KOPT-K1 (cell line): ENCODE measurements around the gene SDHD.
"Not testable (repeated sequence)": the region's sequence is repeated elsewhere in the genome, so short reads cannot be mapped to it uniquely, and the experiment has no call there.

ENCODE experiments used
- H3K27ac ChIP-seq: fragments of 200-600 bp; sonication (generic); 2 replicates; pipeline ENCODE4 v1.5.1; 2016; ENCODE audit warnings: antibody characterized with exemption, mild to moderate bottlenecking, low read depth, low read length; ENCODE audit not compliant: poor library complexity, severe bottlenecking
- H3K36me3 ChIP-seq: fragments of 200-600 bp; sonication (generic); 2 replicates; pipeline ENCODE4 v1.5.1; 2017; ENCODE audit warnings: antibody characterized with exemption, mild to moderate bottlenecking, low read length, moderate library complexity; ENCODE audit not compliant: insufficient read depth
- H3K9me3 ChIP-seq: fragments of 200-600 bp; sonication (generic); 2 replicates; pipeline ENCODE4 v1.5.1; 2017; ENCODE audit warnings: antibody characterized with exemption, low read length, mild to moderate bottlenecking; ENCODE audit not compliant: insufficient read depth, poor library complexity, severe bottlenecking

SDHD gene

DNA sequence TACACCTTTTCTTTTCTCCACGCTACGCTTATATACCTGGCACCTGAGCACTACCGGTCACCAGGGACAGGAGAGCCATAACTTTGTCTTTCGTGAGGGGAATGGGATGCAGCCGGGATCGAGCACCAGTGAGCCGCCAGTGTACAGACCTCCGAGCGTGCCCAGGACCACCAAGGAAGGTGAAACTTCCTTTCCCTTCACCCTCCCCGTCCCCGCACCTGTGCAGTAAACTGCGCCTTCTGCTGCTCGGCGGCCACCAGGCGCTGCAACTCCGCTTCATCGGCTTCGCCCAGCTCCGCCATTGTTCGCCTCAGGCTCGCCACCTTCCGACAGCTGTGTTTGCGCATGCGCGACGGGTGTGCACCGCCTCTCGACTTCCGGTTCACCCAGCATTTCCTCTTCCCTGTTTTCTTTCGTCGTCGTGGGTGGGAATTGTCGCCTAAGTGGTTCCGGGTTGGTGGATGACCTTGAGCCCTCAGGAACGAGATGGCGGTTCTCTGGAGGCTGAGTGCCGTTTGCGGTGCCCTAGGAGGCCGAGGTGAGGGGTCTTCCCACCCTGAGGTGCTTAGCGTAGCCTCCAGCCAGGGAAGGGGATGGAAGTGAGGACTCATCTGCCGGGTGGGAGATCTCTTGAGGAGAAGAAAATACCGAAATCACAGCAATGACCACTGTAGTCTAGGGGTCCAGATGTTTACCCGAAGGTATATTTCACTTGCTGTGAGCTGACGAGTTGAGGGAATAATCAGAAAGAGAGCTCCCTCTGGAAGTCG, at the start of gene SDHD, which contains the start of gene TIMM8B:
Gene SDHD (plus strand): TSS at position 452 of the 770 bp plus-strand sequence. CDS start 35 bp downstream, at position 487.
Gene TIMM8B (minus strand): TSS at position 335 of the 770 bp plus-strand sequence. CDS start 33 bp downstream, at position 302.
- peak within 1 kb of the TSS; percentile 85 for H3K27ac ChIP-seq
- H3K36me3 ChIP-seq: peaks cover 79% of the 10 kb centered on the region
- no peaks in the 10 kb centered on the region for H3K9me3 ChIP-seq

DNA sequence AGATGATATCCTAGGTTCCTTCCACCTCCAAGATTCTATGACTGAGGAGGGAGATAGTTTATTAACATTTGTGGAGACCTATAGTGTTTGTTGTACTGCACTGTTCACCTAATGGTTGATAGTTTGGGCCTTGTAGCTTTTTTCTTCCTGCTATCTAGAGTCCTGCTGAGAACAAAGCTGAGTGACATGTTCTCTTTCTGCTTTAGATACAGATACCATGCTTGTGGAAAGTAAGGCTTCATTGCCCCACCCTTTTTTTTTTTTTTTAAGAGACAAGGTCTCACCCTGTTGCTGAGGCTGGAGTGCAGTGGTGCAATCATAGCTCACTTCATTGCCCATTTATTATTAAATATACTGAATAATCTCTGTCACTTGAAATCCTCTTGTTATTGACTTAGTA, 49.1 kb upstream of the SDHD start:
- Histone ChIP-seq H3K27ac (no peak overlapping the region), H3K36me3 (peaks cover 87% of the 10 kb centered on the region), H3K9me3 (no peaks in the 10 kb centered on the region)

DNA sequence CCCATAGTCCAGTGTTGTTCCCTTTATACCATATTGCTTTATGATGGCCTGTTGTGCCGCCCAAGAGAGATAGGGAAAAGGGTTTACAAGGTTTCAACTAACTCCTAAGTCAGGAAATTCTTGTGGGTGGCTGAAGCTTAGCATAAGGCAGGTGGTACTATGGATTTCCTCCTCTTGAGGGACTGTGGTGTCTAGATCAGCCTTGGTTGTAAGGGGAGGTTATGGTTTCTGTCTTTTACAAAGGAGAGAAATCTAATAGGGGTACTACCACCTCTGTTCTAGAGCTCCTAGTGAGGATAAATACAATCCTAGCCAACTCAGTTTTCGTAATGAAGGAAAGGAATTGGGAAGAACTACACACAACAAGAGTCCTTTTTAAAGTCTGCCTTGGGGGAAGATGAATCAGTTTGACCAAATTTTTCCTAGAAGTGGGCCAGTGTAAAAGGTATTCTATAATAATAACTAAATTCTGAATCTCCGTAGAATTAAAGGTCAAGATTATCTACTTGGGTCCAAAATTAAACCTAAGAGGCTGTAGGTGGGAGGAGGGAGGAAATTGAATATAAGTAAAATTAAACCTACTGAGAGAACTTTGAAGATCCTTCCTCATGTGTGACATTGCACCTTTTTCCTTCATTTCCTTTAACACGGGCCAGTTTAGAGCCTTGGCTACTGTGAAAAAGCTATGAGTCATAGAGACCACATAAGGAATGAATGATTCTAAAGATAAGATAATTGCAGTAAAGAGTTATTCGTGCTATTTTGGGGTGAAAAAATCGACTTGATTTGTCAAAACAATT, 44.3 kb upstream of the SDHD start:
- Histone ChIP-seq H3K36me3 (peaks cover 99% of the 10 kb centered on the region), H3K27ac (no peak overlapping the region), H3K9me3 (no peaks in the 10 kb centered on the region)

DNA sequence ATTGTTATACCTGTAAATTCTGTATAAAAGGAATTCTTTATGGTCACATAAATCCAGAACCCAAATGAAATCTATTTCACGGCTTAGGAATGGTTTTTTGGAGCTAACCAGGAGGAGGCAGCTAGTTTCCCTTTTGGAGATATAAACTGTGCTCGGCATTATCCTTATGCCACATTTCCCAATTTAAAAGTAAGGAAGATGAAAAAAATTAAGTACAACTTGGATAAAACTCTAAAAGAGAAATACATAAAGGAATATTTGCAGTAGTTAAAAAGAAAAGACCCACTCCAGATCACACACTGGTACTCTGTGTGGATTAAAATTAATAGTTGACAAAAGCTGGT, 43.7 kb upstream of the SDHD start:
- Histone ChIP-seq H3K36me3 (peaks cover 99% of the 10 kb centered on the region), H3K9me3 (no peaks in the 10 kb centered on the region), H3K27ac (no peak overlapping the region)

DNA sequence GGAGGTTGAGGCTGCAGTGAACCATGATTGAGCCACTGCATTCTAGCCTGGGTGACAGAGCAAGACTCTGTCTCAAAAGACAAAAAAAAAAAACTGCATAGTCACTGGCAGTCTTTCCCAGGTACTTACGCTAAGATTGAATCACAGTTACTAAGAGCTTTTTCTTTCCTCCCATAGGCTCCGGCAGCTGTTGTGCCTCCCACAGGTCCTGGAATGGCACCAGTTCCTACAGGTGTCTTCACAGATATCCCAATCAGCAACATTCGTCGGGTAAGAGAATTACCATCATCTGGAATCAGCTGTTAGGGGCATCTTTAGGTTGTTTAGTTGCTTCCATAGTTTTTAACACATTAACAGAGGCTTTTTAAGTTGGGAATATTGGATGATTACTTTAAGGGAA, 41.7 kb upstream of the SDHD start:
- no peaks in the 10 kb centered on the region for H3K9me3 ChIP-seq
- peaks cover 99% of the 10 kb centered on the region for H3K36me3 ChIP-seq
- no peak overlapping the region for H3K27ac ChIP-seq

DNA sequence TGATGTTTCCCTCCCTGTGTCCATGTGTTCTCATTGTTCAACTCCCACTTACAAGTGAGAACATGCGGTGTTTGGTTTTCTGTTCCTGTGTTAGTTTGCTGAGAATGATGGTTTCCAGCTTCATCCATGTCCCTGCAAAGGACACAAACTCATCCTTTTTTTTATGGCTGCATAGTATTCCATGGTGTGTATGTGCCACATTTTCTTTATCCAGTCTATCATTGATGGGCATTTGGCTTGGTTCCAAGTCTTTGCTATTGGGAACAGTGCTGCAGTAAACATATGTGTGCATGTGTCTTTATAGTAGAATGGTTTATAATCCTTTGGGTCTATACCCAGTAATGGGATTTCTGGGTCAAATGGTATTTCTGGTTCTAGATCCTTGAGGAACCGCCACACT, 40.0 kb upstream of the SDHD start:
- not testable (repeated sequence) for H3K27ac ChIP-seq, H3K9me3 ChIP-seq
- peaks cover 100% of the 10 kb centered on the region for H3K36me3 ChIP-seq

DNA sequence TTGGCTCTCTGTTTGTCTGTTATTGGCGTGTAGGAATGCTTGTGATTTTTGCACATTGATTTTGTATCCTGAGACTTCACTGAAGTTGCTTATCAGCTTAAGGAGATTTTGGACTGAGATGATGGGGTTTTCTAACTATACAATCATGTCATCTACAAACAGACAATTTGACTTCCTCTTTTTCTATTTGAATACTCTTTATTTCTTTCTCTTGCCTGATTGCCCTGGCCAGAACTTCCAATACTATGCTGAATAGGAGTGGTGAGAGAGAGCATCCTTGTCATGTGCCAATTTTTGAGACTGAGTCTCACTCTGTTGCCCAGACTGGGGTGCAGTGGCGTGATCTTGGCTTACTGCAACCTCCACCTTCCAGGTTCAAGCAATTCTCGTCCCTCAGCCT, 38.4 kb upstream of the SDHD start:
- not testable (repeated sequence) for H3K27ac ChIP-seq
- peaks cover 99% of the 10 kb centered on the region for H3K36me3 ChIP-seq

DNA sequence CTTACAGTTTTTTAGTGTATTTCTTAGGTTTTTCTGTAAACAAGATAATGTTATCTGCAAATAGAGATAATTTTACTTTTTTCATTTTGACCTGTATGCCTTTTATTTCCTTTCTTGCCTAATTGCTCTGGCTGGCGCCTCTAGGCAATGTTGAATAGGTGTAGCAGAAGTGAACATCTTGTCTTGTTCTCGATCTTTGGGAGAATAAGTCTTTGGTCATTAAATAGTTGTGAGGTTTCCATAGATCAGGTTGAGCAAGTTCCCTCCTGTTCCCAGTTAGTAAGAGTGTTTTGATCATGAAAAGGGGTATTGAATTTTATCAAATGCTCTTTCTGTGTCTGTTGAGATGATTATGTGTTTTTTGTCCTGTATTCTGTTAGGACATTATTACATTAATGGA, 36.9 kb upstream of the SDHD start:
- Histone ChIP-seq H3K27ac (no peak overlapping the region), H3K36me3 (peaks cover 99% of the 10 kb centered on the region), H3K9me3 (no peaks in the 10 kb centered on the region)

More for the DNA sequence above, 38.4 kb upstream of the SDHD start:
- H3K9me3 ChIP-seq: not testable (repeated sequence)

DNA sequence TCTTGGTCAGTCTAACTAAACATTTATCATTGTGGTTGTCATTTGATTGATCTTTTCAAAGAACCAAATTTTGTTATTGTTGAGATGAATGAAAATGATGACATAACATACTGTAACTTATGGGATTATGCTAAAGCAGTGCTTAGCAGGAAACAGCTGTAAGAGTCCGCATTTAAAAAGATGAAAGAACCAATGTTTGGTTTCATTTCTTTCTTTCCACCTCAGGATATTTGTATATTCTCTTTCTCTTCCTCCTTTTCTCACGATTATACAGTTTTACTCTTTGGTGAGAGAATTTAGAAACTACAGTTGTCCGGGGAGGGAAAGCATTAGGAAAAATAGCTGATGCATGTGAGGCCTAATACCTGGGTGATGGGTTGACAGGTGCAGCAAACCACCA, 36.0 kb upstream of the SDHD start:
- Histone ChIP-seq H3K27ac (no peak overlapping the region), H3K9me3 (no peaks in the 10 kb centered on the region), H3K36me3 (peaks cover 94% of the 10 kb centered on the region)

DNA sequence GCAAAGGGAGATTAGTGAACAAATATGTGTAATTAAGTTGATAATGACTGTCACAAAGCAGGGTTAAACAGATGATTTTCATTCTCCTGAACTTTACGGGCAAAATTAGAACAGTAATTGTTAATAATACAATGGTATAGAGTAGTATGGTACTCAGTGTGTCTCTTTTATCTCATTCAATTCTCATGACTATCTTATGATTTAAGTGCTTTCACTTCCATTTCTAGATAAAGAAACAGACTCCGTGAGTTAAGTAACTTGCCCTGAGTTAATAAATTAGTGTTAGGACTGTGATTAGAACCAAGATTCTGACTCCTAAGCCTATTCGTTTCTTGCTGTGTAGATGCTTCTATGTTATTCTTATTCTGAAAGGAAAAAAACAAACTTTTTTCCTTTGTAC, 34.9 kb upstream of the SDHD start:
- Histone ChIP-seq H3K36me3 (peaks cover 94% of the 10 kb centered on the region), H3K9me3 (no peaks in the 10 kb centered on the region), H3K27ac (no peak overlapping the region)

DNA sequence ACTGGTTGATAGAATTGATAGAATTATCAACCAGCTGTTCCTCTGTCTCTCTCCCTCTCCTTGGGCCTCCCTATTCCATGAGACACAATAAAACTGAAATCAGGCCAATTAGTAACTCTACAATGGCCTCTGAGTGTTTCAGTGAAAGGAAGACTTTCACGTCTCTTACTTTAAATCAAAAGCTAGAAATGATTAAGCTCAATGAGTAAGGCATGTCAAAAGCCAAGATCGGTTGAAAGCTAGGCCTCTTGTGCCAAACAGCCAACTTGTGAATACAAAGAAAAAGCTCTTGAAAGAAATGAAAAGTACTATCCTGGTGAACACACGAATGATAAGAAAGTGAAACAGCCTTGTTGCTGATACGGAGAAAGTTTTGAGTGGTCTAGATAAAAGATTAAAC, 29.5 kb upstream of the SDHD start:
- H3K27ac ChIP-seq: no peak overlapping the region
- H3K9me3 ChIP-seq: no peaks in the 10 kb centered on the region
- peaks cover 90% of the 10 kb centered on the region for H3K36me3 ChIP-seq

DNA sequence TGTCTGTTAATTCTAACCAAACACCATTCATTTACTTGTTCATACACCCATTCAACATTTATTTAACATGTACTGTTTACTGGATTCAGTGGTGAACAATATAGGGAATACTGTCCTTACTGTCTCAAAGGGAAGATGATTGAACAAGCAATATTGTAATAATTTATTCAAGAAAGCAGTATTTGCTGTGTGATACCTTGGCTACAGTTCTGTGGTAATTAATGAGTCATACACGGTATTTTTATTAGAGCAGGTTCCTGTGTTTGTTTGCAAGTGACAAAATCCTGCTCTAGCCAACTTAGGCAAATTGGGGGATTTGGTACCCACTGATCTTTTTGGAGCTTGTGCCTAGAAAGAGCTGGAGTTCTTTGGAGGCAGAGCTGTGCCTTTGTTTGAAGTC, 28.6 kb upstream of the SDHD start:
- no peak overlapping the region for H3K27ac ChIP-seq
- H3K36me3 ChIP-seq: peaks cover 90% of the 10 kb centered on the region
- no peaks in the 10 kb centered on the region for H3K9me3 ChIP-seq

DNA sequence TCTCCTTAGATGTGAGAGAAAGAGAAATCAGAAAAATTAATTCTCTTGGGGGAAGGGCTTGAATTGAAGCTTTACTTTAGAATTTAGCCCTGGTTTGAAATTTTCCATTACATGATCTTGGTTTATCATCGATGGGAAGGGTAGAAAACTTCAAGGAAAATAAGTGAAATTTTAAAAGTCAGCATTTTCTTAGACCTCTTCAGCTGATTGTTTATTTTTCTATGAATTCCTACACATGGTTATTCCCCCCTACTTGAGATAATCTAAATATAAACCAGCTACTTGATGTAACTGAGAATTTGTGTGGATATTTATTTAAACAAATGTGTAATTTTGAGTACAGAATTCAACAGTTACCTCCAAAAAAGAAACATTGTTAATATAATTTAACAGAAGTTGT, 23.8 kb upstream of the SDHD start:
- no peak overlapping the region for H3K27ac ChIP-seq
- no peaks in the 10 kb centered on the region for H3K9me3 ChIP-seq
- peaks cover 63% of the 10 kb centered on the region for H3K36me3 ChIP-seq

DNA sequence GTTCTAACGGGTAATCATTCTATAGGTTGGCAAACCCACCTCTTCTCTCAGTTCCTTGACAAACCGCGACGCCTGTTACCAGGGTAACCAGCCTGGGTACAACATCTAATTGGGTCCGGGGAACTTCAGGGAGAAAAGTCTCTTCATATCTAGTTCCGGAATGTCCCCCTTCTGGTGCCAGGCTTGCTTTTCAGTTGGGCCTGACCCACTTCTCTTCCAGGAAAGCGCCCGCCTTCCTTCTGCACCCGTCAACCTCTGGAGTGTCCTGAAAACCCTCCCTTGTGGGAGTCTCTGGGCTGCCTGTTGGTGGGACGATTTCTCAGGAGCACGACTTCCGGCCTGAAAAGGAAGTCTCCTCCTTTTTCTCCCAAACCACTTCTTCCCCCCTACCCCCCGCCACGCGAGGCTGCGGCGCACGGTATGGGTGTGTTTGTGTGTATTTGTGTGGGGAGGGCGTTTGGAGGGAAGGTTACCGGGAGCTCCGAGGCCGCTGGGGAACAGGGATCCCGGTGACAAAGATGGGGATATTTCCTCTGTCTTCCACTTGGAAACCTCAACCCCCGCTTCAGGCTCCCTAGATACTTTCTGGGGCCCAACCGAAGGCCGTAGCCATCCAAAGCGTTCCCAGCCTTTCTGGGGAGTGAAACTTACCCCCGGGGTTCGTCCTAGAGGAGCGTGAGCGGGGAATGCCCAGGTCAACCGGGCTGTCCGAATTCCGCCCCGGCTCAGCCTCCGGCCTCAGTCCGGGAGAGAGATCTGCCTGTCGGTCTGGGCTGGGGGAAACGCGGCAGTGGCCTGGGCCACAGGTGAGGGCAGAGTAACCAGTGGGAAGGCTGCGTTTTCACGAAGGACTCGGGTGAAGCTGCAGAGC, 12.5 kb upstream of the SDHD start, which contains the start of the genes NKAPD1 and PIH1D2:
Gene NKAPD1 (plus strand): TSS at position 359 of the 871 bp plus-strand sequence. CDS start 1,276 bp downstream, outside the sequence.
Gene PIH1D2 (minus strand): TSS at position 77 of the 871 bp plus-strand sequence. CDS start 843 bp downstream, outside the sequence.
- H3K36me3 ChIP-seq: peaks cover 28% of the 10 kb centered on the region
- no peaks in the 10 kb centered on the region for H3K9me3 ChIP-seq
- peak within 1 kb of the TSS; percentile 92 for H3K27ac ChIP-seq

DNA sequence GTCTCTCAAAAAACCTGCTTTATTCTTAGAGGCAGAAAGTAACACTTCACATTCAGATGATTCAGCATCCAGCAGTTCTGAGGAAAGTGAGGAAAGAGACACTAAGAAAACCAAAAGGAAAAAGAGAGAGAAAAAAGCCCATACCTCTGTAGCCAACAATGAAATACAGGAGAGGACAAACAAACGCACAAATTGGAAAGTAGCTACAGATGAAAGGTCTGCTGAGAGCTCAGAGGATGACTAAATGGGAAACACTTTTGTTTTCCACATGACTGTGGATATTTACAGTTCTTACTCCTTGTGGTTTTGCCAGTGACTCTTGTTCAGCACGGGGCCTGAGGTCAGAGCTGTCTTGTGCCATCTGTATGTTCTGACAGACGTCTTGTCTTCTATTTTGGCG, 3.9 kb upstream of the SDHD start:
- peaks cover 76% of the 10 kb centered on the region for H3K36me3 ChIP-seq
- H3K27ac ChIP-seq: no peak overlapping the region
- no peaks in the 10 kb centered on the region for H3K9me3 ChIP-seq
